ENCODE data around the gene BCL2L11. TPM values are rescaled to one million over a fixed set of nuclear protein-coding genes. Genes with fewer than 3 reads are reported as not detected.
A peak's percentile ranks its signal among the peaks of the same experiment; 100 is the strongest.
"Not testable (repeated sequence)": the region's sequence is repeated elsewhere in the genome, so short reads cannot be mapped to it uniquely, and the experiment has no call there.

Gene BCL2L11, protein sequence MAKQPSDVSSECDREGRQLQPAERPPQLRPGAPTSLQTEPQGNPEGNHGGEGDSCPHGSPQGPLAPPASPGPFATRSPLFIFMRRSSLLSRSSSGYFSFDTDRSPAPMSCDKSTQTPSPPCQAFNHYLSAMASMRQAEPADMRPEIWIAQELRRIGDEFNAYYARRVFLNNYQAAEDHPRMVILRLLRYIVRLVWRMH
- total RNA-seq = 3.7 TPM

DNA sequence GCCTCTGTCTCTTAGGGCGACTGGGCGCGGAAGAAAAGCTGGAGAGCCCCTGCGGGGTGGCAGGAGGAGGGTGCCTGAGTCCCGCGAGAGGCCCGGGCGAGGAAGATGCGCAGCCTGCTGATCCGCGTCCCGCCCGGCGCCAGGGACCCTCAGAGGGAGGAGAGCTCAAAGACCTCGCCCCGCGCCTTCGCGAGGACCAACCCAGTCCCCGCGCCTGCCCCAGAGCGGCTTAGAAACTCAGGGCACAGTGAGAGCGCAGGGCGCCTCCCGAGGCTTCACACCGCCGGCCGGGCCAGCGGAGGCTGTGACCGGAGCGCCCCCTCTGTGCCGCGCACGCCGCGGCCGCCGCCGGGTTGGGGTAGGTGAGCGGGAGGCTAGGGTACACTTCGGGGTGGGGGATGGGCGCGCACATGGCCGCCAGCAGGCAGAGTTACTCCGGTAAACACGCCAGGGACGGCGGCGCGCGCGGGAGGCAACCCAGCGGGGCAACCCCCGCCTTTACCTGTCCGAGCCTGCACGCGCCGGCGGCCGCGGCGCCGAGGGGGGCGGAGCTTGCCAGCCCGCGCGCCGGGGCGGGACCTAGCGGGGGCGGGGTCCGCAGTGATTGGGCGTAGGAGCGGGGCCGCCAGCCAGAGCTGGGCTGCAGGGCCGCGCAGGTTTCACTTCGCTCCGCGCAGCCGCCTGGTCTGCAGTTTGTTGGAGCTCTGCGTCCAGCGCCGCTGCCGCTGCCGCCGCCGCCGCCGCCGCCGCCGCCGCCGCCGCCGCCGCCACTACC, at the start of gene BCL2L11:
BCL2L11 (plus strand) TSS at position 662 of the 775 bp plus-strand sequence. CDS start 2,832 bp downstream, outside the sequence.
- peak; percentile 85 for DNase-seq

DNA sequence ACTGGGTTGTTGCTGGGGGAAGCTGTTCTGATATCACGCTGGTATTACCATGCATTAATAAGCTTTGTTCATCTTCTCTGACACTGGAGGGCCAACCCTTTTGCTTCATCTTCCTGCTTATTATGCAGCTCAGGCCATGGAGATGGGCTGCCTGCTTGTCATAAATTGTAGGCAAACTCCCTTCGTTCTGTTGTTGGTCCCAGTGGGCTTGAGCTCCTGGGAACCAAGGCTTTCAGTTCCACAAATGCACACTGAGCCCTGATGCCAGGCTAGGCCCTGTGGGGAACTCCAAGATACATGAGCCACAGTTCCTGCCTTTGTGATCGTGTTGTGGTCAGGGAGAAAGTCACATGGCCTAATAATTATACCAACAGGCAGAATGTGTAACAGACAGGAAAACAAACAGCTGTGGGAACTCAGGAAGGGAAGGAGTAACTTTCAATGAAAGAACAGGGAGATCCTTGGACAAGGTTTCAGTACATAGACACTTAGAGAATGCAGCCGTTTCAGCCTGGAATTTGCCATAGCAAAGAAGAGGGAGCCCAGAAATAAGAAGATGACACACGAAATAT, 49.0 kb upstream of the BCL2L11 start:
- no peak for DNase-seq

DNA sequence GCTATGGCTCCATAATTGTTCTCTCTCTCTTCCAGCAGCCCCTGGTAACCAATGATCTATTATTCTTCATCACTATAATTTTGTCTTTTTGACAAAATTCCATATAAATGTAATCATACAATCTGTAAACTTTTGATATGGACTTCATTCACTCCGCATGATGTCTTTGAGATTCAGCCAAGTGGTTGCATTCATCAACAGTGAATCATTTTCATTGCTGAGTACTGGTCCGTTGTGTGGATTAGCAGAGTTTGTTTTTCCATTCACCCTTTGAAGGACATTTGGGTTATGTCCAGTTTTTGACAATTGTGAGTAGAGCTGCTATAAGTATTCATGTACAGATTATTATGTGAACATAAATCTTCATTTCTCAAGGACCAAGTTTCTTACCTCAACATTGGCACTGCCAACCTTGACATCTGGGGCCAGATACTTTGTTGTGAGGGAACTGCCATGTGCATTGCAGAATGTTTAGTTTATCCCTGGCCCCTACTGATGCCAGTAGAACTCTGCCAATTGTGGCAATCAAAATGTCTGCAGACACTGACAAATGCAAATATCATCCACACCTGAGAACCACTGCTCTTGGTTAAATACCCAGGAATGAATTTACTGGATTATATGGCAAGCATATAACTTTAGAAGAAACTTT, 48.4 kb upstream of the BCL2L11 start:
- DNase-seq = no peak

DNA sequence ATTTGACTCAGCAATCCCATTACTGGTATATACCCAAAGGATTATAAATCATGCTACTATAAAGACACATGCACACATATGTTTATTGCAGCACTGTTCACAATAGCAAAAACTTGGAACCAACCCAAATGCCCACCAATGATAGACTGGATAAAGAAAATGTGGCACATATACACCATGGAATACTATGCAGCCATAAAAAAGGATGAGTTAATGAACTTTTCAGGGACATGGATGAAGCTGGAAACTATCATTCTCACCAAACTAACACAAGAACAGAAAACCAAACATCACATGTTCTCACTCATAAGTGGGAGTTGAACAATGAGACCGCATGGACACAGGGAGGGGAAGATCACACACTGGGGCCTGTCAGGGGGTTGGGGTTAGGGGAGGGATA, 38.1 kb upstream of the BCL2L11 start:
- DNase-seq = not testable (repeated sequence)

DNA sequence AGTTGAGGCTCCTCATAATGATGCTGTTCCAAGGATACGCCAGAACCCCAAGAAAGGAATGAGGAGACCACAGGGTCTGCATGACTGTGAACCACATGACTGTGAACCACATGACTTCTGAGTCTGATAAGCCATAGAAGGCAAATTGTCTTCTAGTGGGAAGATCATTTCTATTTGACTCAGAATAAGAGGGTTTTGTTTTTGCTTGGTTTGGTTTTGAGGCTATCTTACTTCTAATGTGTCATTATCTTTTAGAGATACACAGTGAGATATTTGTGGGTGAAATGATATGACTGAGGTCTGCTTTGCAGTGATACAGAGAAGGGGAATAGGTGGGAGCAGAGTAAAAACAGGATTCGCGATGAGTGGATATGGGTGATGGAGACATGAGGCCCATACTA, 28.9 kb upstream of the BCL2L11 start:
- DNase-seq = no peak

DNA sequence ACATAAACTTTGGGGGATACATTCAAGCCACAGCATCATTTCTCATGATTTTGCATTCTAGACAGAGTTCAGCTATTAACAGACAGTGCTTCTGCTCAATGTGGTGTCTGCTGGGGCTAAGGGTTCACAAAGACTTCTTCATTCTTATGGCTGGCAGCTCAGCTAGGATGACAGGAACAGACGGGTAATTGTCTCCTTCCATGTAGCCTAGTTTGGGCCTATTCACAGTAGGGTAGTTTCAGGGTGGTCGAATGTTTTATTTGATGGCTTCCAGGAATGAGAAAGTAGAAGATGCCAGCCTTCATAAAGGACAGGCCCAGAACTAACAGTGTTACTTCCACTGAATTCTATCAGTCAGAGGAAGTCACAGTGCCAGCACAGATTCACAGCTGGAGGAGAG, 26.0 kb upstream of the BCL2L11 start:
- DNase-seq = no peak

DNA sequence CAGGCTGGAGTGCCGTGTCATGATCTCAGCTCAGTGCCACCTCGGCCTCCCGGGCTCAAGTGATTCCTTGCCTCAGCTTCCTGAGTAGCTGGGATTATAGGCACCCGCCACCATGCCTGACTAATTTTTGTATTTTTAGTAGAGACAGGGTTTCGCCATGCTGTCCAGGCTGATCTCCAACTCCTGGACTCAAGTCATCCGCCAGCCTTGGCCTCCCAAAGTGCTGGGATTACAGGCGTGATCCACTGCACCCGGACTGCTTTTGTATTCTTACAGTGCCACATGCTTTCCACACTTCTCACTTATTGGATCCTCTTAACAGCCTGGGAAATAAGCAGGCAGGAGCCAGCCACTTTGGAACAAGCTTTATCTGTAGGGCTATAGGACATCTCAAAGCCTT, 25.3 kb upstream of the BCL2L11 start:
- no peak for DNase-seq

DNA sequence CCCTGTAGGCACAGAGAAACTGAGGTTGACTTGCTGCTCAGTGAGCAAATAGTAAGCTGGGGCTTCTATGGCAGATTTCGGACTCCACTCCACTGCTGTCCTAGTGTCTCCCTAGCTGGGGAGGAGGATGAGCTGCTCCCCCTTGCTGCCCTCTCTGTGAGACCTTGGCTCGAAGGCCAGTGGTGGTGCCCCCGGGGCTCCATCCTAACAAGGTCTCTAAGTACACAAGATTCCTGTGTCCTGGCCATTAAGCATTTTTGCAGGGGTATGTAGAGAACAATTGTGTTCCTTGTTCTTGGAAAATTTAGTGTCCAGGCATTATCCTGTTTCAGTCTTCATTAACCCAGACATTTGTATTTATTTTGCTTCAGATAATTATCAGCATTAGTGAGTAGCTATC, 21.3 kb upstream of the BCL2L11 start:
- DNase-seq = no peak

DNA sequence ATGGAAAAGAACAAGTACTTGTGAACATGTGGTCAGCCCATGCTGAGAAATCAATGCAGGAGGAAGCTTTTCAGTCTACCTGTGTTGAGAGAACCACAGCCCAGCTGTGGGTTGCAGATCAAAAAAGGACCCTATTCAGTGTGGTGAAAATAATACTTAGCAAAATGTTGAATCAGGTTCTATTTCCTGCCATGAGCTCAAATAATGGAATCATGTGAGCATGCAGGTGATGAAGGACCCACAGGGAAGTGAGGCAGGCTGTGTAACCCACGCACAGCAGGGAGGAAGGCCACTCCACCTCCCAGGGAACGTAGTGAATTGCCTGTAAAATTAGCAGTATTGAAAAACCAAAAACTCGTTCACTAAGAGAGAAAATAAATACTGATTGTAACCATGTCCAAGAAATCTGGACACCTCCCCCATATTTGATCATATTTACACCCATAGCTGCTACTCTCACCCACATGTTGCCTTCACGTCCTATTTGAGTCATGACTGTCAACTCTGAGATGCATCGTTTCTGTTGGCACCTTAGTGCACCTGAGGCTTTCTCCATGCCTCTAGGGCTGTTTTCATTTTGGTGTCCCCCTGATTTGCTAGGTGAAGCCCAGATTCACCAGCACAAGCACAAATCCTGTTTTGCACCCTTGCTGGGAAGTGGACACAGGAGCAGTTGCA, 20.5 kb upstream of the BCL2L11 start:
- no peak for DNase-seq

DNA sequence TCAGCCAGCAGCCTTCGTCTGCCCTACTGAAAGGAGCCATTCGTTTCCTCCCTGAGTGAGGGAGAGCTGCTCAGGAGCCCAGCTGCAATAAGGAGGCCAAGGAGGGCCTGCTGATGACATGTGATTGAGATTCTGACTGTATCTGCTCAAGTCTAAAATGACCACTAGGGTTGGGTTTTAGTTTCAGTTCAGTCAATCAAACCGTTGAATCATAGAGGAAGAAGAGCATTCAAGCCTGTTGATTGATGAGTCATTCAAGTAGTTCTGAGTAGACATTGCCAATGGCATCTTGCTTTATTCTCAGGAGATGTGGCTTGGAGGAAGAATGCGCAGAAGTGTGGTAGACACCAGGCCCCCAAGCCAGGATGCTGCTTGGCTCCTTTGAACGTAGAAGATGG, 19.9 kb upstream of the BCL2L11 start:
- no peak for DNase-seq

DNA sequence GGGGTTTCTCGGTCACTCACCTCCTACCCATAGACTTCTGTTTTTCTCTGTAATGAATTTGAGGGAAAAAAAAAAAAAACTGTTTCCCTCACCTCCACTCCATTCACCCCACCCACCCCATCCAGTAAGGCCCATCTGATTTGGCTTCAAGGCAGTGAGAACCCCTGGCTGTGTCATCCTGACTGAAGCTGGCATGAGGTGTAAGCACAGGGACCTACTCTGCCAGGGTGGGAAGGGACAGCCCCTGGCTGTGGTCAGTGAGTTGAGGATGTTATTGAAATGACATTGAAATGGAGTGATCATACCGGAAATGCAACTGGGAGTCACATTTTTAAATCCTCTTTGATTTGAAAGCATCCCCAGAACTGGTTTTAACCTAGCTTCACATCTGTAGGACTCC, 19.1 kb upstream of the BCL2L11 start:
- no peak for DNase-seq

DNA sequence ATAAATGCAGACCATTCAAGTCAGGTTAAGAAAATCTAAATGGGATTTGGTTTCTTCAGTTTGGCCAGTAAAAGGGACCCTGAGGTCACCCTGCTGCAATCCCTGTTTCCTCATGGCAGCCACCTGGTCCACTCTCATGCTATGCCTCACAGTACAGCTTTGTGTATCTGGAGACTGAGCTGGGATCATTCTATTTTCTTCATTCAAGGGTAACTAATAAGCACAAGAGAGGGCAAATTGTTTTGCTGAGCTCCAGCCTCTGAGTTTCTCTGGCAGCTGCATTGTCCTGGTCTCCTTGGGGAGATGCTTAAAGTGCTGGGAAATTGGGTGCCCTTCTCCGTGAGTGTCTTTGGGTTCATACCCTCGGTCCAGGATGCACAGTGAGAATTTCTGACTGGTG, 18.5 kb upstream of the BCL2L11 start:
- no peak for DNase-seq

DNA sequence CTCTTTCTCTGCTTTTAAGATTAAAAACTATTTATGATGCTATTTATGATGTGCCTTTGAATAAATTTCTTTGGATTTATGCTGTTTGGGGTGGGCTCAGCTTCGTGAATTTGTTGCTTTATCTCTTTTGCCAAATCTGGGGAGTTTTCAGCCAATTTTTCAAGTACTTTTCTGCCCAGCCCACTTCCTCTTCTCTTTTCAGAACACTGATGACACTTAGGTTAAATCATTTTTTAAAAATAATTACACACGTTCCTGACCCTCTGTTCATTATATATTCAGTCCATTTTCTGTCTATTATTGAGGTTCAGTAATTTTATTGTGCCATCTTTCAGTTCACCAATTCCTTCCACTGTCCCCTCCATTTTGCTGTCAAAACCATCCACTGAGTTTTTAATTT, 14.8 kb upstream of the BCL2L11 start:
- DNase-seq = no peak

DNA sequence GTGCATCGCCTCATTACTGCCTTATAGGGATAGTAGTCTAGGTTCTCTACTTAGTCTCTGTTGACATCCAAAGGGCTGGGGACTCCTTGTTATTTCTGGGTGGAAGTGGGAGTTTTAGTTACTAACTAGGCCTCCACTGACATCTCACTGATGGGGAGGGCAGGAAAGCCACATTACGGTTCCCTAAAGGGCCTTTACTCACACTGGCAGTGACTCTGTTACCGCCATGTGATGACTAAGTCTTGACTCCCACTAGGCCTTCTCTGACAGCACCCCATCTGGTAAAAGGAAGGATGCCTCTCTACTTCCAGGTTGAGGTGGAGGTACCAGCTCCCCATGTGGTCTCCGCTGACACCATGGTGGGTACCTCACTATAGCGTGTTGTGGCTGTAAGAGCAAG, 14.0 kb upstream of the BCL2L11 start:
- DNase-seq = no peak

DNA sequence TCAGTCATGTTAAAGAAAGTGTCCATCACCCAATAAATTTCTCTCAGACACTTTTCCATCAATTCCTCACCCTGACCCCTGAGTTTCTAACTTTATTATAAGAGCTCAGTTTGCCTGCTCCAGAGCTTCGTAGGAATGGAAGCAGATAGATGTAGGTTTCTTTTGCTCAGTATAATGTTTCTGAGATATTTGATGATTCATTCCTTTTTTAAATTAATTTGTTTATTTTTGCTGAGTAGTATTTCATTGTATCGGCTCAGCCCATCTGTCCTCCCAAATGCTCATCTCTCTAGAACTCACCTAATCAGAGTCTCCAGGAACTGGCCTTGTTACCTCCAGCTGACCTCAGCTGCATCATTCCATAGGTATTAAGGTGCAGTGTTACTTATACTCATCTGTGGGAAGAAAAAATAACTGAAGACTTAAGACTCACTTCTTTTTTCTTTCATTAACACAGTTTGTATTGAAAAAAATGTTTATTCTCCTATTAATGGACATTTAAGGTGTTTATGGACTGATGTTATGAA, 11.9 kb upstream of the BCL2L11 start:
- DNase-seq = no peak

DNA sequence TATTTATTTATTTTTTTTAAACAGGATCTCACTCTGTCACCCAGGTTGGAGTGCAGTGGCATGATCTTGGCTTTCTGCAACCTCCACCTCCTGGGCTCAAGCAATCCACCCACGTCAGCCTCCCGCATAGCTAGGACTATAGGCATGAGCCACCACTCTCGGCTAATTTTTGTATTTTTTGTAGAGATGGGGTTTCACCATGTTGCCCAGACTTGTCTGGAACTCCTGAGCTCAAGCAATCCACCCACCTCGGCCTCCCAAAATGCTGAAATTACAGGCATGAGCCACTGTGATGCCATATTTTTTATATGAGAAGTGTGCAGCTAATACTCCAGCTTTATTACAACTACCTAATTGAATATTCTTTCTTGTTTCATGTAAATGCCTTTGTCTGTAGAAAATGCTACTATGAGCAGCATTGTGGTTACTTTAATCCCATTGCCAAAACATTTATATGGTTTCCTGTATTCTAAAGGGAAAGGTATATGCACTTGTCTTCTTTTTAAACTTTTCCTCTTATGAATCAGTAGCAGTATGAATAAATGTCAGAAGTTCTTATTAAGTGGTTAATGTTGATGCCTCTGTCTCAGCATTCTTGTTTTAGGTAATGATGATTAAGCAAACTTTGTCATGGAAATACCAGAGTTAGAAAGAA, 9.5 kb upstream of the BCL2L11 start:
- no peak for DNase-seq

DNA sequence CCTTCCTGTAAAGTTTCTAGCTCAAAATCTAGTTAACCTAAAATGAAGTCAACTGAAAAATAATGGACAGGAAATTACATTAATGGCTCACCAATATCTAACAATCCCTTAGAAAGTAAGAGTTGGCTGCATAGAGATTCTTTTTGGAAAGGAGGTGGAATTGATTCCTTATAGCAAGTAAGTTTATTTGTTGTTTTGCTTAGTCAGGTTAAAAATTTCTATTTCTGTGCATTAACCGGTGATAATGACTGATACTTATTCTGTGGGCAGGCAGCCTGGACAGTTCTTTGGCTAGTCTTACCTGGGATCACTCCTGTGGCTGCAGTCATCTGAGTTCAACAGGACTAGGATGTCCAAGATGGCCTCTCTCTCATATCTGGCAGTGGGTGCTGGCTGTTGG, 6.9 kb upstream of the BCL2L11 start:
- DNase-seq = no peak

DNA sequence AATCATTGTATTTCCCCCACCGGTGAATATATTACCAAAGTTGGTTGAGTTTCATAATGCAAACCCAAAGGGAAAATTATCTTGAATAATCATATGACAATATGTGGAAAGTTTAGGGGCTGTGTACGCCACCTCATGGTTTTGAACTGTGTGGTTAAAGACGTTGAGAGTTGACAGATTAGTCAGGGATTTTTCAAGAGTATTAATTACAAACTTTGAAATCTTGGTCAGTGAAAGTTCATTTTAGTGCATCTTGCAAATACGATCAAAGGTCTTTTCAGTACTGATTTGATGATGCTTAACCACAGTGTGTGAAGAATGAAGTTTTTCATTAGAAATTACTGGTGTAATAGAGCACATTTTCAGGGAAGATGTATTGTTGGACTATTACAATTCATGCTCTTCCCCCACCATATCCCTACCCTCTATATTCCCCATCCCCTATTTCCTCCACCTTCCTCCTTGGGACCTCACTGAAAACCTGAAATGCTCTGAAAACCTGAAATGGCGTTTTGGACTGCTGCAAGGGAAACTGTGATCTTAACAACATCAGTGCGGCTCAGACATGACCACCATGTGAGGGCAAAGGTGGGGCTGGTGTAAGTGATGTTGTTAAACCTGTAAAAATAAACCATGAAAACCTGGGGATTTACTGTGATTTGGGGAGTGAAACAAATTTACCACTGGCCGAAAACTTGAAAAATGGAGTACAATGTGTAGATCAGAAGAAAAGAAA, 4.5 kb upstream of the BCL2L11 start:
- DNase-seq = no peak

DNA sequence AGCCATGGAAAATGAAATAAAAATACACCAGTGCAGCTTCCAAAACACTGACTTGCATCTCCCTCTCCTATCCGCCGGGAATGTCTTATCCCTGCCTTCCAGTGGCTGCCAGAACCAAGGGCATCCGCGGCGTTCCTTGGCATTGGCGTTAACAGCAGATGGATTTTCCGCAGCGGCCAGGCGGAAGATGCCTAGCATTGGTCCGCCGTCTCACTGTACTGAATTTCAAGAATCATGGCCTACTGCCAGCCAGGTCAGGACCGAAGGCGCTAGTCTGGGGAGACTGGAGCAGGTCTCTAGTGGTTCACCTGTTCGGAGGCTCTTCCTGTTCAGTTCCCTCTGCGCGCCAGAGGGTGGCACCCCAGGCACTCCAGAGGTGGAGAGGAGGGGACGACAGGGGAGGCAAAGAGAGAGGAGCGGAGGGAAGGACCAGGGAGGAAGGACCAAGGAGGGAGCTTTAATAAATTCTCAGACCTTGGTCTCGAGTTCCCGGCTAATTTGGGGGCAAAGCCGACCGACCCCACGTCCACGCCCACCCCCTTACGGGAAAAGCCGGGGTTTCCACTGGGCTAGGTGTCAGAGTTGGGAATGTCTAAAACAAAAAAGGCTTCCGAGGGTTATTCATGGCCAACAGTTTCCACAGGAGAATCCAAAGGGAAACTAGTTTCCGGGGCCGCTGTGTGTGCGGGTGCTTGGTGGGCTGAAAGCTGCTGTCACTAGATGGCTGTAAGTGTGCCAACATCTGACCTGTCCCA, 3.7 kb upstream of the BCL2L11 start:
- peak; percentile 57 for DNase-seq
